HG02763 (cell line): ENCODE data around the gene RNF183.
"Not testable (repeated sequence)": the region's sequence is repeated elsewhere in the genome, so short reads cannot be mapped to it uniquely, and the experiment has no call there.

Experiments used
- ATAC-seq: cut with Tn5 transposase; IDR thresholded peaks from one replicate; pipeline ENCODE4 v1.9.1; 2021; ENCODE audit warnings: mild to moderate bottlenecking, moderate library complexity; ENCODE audit not compliant: unreplicated experiment

Gene RNF183

DNA sequence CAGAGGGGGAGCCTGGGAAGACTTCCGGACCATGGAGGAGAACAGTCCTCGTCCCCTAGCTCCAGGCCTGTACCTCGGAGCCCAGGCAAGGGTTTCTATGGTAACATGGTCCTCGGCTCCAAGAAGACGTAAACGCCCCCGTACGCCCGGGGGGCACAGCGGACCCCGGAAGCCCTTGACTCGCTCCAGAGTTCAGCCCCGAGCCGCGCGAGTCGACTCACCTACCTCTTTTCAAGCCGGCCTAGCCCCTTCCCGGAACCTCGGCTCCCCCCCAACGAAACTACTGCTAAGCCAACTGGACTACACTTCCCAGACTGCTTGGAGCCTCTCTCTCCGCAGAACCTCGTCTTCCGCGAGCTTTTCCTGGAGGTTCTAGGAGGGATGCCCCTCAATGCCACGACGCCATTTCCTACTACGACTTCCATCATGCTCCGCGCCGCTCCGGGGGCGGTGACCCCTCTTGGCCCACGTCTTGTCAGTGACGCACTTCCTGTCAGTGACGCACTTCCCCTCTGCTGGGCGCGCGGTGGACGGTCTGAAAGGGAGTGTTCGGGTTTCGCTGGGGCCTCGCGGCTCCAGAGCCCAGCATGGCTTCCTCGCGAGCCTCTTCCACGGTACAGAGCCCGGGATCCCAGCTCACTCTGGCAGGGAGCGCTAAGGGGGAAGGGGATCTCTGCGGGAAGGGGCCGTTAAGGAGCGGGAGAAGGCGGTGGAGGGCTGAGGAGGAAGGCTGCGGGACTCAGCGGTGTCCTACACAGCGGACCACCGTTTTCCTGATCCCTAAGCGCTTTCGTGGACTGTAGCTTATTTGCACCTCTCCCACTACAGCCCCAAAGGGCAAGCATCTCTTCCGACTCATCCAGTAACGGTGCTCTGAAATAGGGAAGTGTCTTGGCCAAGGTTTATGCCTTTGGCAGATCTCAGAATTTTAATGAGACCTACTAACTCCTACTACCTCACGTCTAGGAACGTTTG is 27.7 kb downstream of the RNF183 start, which contains the start of the genes CDC26 and PRPF4:
Gene CDC26 (minus strand): TSS at position 416 of the 975 bp plus-strand sequence. CDS start 3,065 bp downstream, outside the sequence.
Gene PRPF4 (plus strand): TSS at position 502 of the 975 bp plus-strand sequence. CDS start 86 bp downstream, at position 588.
- peak; percentile 98 for ATAC-seq

- ATAC-seq = peak; percentile 2
These were observed 28.6 kb downstream of the RNF183 start for GRCh38 chr9:113274474-113275156.

DNA sequence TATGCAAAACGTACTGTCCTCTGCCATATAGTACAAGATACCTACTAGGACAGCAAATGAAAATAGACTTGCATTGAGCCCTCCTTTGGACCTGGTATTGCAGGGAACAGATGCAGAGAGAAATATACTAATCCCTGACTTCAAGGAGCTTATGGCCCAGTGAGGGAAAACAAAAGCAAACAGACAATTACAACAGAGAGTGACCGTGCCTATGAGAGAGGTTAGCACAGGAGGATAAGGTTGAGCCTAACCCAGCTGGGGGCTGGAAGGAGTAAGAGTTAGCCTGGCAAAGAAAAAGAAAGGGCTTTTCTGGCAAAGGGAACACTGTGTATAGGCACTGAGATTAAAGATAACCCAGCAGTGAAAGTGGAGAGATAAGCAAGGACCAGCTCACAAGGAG is 33.3 kb downstream of the RNF183 start:
- ATAC-seq = no peak

GRCh38 chr9:113269355-113269754 is 33.8 kb downstream of the RNF183 start:
- ATAC-seq = no peak

- ATAC-seq = no peak
These were observed 35.1 kb downstream of the RNF183 start for GRCh38 chr9:113267911-113268566.

DNA sequence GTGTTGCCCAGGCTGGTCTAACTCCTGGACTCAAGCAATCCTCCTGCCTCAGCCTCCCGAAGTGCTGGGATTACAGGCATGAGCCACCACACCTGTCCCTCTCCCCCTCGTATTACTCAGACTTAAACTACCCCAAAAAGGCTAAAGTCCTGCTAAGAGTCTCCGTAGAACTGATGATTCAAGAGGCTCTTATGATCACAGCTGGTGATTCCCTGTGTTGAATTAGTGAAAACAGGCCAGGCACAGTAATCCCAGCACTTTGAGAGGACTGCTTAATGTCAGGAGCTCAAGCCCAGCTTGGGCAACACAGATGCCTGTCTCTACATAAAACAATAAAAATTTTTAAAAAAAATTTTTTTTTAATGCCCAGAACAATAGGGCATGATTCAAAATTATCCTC is 37.0 kb downstream of the RNF183 start:
- no peak for ATAC-seq

DNA sequence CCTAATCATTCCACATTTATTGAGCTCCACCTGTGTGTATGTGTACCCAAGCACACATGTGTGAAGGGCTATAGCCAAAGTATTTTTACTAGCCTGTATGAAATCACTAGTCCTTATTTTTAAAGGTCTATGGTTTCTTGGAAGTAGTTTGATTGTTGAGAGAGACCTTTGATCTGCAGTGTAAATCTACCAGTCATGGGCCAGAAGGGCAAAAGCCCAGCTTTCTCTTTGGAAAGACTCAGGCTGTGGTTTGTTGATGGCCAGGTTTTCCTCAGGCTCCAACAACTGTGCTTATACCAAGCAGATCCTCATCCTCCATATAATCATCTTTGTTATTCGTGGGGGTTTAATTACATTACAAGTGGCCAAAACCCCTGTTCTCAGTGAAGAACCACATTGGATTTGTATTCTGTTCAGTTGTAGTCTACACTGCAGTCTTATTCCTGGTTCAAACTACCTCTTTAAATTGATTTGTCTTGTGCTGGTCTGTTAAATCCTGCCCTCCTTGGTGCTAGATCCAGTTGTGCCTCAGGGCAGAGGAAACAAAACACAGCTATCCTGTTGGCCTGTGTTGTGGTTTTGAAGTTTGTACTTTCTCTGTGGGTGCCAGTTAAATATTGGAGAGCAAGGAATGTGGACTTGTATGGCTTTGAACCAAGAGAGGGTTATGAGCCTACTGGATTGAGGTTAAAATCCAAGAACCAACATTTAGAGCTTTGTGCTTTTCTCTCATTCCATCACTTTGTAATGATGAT is 41.1 kb downstream of the RNF183 start:
- no peak for ATAC-seq

DNA sequence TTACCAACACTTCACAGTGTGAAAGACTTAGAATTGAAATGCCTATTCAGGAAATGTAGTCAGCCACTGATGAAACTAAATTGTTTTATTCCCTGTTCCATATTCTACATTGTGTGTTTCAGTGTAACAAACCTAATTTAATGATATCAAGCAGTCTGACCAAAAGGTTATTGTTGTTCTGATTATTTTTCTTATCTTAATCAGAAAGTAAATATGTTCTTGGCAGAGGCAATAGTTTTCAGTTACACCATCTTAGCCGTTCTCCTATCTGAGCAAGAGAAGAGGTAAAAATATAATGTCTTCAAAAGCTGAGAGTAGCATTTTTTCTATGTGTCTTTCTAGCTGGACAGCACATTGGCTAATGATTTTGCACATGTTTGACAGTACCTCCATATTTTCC is 44.9 kb downstream of the RNF183 start:
- no peak for ATAC-seq

DNA sequence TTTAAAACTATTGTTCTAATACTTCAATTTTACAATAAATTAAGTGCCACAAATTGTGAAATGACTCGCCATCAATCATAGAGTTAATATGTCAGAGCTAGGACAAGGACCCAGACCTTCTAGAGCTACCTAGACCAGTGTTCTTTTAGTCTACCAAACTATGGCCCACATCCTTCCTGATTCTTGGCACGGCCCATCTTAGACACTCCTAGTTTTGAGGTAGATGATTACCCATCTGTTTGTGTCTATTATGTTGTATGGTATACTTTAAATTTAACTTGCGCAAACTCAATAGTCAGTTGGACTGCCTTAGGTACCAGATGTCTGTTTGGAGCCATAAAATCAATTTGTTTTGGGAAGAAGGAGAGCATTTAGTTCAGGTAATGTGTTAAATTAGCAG is 45.3 kb downstream of the RNF183 start:
- no peak for ATAC-seq

DNA sequence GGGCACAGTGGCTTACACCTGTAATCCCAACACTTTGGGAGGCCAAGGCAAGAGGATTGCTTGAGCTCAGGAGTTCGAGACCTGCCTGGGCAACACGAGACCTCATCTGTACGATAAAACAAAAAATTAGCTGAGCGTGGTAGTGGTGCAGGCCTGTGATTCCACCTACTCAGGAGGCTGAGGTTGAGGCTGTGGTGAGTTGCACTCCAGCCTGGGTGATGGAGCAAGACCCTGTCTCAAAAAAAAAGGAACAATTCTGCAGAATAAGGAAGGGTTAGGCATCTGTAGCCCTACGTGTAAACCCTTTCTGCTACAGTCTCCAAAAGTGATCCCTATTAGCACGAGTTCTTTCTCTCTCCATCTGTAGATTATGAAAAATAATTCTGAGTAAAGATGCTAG is 47.7 kb downstream of the RNF183 start:
- ATAC-seq = no peak

- ATAC-seq = no peak
These were observed 48.2 kb downstream of the RNF183 start for GRCh38 chr9:113254991-113255390.

DNA sequence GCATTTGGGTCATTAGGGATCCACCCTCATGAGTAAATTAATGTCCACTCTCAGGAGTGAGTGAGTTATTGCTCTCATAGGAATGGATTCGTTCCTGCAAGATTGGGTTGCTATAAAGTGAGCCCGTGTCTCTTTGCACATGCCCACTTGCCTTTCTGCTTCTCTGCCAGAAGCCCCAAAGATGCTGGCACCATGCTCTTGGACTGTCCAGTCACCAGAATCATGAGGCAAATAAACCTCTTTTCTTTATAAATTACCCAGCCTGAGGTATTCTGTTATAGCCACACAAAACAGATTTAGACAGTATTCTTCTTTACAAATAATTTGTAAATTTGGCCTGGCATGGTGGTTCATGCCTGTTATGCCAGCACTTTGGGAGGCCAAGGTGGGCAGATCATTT is 52.4 kb downstream of the RNF183 start:
- no peak for ATAC-seq

GRCh38 chr9:113249661-113250060 is 53.5 kb downstream of the RNF183 start:
- not testable (repeated sequence) for ATAC-seq

DNA sequence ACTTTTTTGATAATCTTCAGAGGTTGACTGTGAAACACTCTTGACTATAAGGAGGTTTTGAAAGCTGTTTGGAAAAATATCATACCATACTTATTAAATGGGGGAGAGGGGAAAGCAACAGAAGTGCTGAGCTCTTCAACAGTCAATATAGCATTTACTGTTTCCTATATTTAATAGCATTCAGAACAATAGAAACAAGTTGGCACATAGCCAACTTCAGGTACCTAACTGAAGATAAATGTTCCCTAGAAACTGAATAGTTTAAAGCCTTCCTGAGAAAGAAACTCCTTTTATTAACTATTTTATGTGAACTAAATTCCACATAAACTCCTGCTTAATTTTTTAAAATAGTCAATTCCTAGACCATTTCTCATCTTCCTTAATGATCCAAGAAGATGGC is 55.5 kb downstream of the RNF183 start:
- ATAC-seq = no peak
